ENCODE data around the gene CRTC1. TPM values are rescaled to one million over a fixed set of nuclear protein-coding genes. Genes with fewer than 3 reads are reported as not detected.
"Not testable (repeated sequence)": the region's sequence is repeated elsewhere in the genome, so short reads cannot be mapped to it uniquely, and the experiment has no call there.

The CRTC1 gene
- total RNA-seq, 2 donors from 2014 or later, result 4.9 to 6.5 TPM

DNA sequence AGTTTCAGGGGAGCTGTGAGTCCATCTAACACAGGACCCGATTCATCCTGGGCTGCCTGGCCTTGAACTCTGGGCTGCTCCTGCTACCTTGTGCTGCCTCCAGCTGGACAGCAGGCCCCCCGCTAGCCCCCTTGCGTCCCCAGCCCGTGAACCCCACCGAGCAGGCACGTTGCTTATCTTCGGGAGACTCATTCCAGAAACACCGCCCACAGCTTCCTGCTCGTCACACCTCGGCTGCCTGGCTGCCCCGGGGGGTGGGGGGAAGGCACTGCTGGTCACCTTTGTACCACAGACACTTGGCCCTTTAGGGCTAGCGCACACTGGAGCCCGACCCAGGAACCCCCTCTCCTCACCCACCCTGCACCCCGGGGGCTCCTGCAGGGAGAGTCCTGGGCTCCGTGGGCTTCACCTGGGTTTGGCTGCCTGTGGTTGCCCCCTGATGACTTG lies 48.1 kb downstream of the CRTC1 start:
- 65 to 70% methylated on average over 5 to 15 of the region's 15 CpGs for WGBS, 2 donors
- Histone ChIP-seq H3K9me3 (no peaks in the 10 kb centered on the region), H3K27me3 (no peaks in the 10 kb centered on the region), H3K4me3 (no peak overlapping the region), H3K27ac (no peak overlapping the region), H3K36me3 (replicated peaks in 1 of 2; ENCODE audit: insufficient read depth in 1 of 2, low read depth in 2 of 2) (no peaks in the 10 kb centered on the region), H3K4me1 (peaks cover 9% of the 10 kb centered on the region)
- TF ChIP-seq CTCF (IDR thresholded peaks at IDR 0.05), result no peak
- no peak for TF ChIP-seq POLR2A (IDR thresholded peaks at IDR 0.05)
- intact Hi-C loops (cut with DNase I), result no loop called here
- no peak for ATAC-seq
- DNase-seq, result no peak

DNA sequence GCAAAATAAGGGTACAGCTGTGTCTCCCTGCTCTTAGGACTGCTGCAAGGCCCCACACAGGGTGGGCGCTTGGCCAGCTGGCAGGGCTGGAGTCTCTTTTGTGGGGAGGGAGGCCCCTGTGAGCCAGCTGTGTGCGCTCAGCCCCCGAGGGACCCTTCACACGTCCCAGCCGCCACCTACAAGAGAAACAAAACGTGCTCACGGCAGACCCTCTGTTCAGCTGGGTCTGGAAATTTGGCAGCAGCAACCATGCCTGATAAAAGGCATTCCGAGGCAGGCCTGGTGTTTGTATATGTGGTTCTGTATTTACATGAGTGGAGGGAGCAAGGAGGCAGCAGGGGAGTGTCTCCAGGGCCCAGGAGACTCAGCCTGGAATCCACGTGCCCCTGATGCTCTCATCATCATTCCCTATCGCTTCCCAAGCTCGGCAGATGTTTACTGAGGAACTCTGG lies 49.7 kb downstream of the CRTC1 start:
- DNase-seq, result peak in 3 of 4 donors; percentile 27 to 40 (median 34)
- Histone ChIP-seq H3K4me3 (no peak overlapping the region), H3K4me1 (peaks cover 23% of the 10 kb centered on the region), H3K36me3 (replicated peaks in 1 of 2; ENCODE audit: insufficient read depth in 1 of 2, low read depth in 2 of 2) (no peaks in the 10 kb centered on the region), H3K9me3 (no peaks in the 10 kb centered on the region), H3K27ac (no peak overlapping the region), H3K27me3 (no peaks in the 10 kb centered on the region)
- peak; percentile 19 for ATAC-seq
- intact Hi-C loops (cut with DNase I), result no loop called here
- TF ChIP-seq POLR2A (IDR thresholded peaks at IDR 0.05), result no peak
- TF ChIP-seq CTCF (IDR thresholded peaks at IDR 0.05), result no peak
- 31 to 38% methylated on average over 11 of the region's 11 CpGs for WGBS, 2 donors

DNA sequence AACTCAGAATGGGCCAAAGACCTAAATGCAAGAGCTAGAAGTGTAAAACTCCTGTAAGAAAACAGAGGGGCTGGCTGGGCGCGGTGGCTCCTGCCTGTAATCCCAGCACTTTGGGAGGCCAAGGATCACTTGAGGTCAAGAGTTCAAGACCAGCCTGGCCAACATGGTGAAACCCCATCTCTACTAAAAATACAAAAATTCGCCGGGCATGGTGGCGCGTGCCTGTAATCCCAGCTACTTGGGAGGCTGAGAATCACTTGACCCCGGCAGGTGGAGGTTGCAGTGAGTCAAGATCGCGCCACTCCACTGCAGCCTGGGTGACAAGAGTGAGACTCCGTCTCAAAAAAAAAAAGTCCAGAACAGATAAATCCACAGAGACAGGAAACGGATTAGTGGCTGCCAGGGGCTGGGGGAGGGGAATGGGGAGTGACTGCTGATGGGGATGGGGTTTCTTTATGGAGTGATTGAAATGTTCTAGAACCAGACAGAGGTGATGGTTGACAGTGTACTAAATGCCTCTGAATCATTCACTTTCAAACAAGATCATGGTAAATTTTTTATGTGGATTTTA lies 50.4 kb downstream of the CRTC1 start:
- ATAC-seq; H3K27ac ChIP-seq; H3K9me3 ChIP-seq; H3K36me3 ChIP-seq (replicated peaks in 1 of 2; ENCODE audit: insufficient read depth in 1 of 2, low read depth in 2 of 2); H3K27me3 ChIP-seq; H3K4me3 ChIP-seq; intact Hi-C loops (cut with DNase I); DNase-seq: not testable (repeated sequence)
- peaks cover 23% of the 10 kb centered on the region for H3K4me1 ChIP-seq
- WGBS, 2 donors, result 89 to 91% methylated on average over 11 of the region's 11 CpGs

DNA sequence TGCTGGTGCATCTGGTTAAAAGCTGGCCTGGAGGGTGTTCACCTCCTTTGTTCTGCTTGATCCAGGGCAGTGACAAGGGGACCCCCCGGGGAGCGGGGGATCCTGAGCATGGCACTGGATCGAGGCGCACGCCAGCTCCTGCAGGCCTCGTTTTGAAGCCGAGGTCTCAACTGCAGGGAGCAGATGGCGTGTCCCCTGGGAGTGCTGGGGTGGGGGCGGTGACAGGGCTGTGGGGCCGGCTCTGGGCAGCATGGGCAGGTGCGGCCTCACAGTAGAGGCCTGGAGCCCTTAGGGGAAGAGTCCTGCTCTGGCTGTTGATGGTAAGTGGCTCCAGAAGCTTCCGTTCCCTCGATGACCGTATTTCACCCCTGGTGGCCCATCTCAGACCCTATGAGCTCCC lies 51.8 kb downstream of the CRTC1 start:
- no peak for DNase-seq
- H3K4me1 ChIP-seq, result peaks cover 27% of the 10 kb centered on the region
- H3K36me3 ChIP-seq (replicated peaks in 1 of 2; ENCODE audit: insufficient read depth in 1 of 2, low read depth in 2 of 2), result no peaks in the 10 kb centered on the region
- H3K4me3 ChIP-seq, result no peak overlapping the region
- no peaks in the 10 kb centered on the region for H3K9me3 ChIP-seq
- intact Hi-C loops (cut with DNase I), result no loop called here
- H3K27me3 ChIP-seq, result no peaks in the 10 kb centered on the region
- no peak for ATAC-seq
- no peak for TF ChIP-seq POLR2A (IDR thresholded peaks at IDR 0.05)
- TF ChIP-seq CTCF (IDR thresholded peaks at IDR 0.05), result no peak
- no peak overlapping the region for H3K27ac ChIP-seq
- WGBS, 2 donors, result 94 to 100% methylated on average over 7 to 9 of the region's 14 CpGs

GRCh38 chr19:18735752-18736151 lies 52.3 kb downstream of the CRTC1 start:
- WGBS, 2 donors, result 72 to 100% methylated on average over 2 to 9 of the region's 9 CpGs
- Histone ChIP-seq H3K27me3 (no peaks in the 10 kb centered on the region), H3K4me1 (peaks cover 32% of the 10 kb centered on the region), H3K4me3 (no peak overlapping the region), H3K9me3 (no peaks in the 10 kb centered on the region), H3K27ac (no peak overlapping the region), H3K36me3 (replicated peaks in 1 of 2; ENCODE audit: insufficient read depth in 1 of 2, low read depth in 2 of 2) (no peaks in the 10 kb centered on the region)
- DNase-seq (no peak), ATAC-seq (no peak)
- intact Hi-C loops (cut with DNase I), result no loop called here
- no peak for TF ChIP-seq POLR2A (IDR thresholded peaks at IDR 0.05)
- TF ChIP-seq CTCF (IDR thresholded peaks at IDR 0.05), result no peak

All from body of pancreas (tissue), 4 donors.